ENCODE measurements around the gene DPYSL5.

DPYSL5 gene

DNA sequence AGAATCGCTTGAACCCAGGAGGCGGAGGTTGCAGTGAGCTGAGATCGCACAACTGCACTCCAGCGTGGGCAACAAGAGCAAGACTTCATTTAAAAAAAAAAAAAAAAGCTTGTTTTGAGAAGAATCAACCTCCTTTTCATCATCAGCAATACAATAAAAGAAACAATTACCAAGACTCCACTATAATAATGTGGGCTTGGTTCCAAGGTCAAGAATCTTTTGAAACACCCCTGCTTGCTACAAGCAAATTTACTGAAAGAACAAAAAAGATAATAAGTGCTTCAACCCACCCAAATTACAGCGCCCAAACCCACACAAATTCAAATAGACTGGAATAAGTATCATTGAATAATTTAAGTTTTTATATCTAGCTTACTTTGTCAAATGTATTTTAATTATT is 88.9 kb downstream of the DPYSL5 start:
- DNase-seq, result no peak

DNA sequence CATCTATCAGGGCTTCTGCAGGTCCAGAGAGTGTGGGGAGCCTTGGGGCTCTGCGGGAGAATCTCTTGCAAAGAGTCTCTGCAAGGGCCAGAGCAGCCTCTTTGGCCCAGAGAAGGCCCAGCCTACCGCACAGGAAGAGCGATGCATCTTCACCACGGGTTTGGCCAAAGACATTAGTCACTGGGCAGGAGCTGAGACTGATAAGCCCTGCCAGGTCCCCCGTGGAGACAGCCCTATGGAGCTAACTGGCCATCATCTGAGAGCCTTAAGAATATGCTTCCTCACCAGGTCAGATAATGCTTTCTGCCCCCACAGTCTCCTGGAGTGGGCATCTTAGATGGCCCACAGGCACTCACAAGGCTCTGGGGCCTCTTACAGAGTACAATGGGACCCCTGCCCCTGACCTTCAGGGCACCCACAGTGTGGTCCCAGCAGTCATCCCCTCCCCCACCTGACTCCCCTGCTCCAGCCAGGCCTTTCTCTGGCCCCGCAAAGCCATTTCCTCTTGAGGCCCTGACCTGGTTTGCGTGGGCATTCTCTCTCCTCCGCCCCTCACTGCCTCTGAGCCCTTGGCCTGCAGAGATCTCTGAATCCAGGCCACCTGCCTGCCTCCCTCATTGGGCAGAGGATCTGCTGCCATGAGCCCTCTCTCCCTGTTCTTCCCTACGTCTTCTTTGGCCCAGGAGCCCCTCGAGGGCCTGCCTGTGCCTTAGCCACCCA is 90.6 kb downstream of the DPYSL5 start:
- DNase-seq, result no peak

DNA sequence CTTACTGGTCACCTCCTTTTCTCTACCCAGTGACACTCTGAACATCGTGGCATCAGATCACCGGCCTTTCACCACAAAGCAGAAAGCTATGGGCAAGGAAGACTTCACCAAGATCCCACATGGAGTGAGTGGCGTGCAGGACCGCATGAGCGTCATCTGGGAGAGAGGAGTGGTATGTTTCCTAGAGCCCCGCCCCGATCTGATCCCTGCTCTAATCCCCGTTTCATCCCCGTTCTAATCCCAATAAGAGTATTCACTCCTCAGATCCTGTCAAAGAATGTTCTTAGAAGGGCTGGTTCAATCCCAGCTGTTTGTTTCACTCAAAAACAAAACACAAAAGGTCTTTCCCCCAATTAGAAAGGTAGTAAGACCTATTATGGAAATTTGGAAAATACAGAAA is 92.1 kb downstream of the DPYSL5 start:
- no peak for DNase-seq

DNA sequence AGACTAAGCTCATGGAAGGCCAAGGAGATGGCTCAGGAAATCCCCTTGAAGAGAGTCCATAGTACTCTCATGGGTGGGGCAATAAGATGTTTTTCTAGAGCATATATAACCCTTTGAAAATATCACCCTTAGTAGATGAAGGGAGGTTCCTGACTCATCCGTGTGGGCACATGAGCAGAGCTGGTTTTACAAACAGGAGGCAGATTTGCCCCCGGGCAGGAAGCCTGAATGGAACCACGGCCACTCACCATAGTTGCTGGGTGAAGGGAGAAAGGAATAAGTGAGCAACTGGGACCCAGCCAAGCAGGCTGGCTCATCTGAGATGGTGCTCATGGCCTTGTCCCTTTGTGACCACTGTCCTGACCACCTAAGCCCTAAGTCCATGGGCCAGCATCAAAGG is 93.6 kb downstream of the DPYSL5 start:
- no peak for DNase-seq

DNA sequence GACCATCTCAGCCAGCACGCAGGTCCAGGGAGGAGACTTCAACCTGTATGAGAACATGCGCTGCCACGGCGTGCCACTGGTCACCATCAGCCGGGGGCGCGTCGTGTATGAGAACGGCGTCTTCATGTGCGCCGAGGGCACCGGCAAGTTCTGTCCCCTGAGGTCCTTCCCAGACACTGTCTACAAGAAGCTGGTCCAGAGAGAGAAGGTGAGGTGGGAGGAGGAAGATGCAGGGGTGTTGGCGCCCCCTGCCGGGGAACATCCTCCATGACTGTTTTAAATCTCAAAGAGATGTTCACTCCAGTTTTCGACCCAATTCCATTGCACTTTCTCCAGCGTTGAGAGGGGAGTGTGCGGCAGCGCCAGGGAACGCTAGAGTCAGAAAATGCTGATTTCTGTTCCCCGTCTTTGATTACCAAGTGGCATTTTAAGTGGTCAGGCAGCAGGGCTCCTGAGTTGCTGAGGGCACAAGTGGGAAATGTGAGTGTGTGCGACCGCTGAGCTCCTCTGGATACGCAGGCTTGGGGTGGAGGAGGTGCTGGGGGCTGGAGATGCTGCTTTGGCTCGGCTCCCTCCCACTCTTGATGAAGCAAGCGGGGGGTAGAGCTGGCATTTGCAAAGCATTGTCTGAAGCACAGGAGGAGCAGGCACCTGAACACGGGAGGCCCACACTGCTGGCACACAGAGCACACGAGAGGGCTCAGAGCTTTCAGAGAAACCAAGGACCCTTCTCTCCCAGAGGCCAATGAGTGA is 94.8 kb downstream of the DPYSL5 start:
- DNase-seq, result peak; percentile 35

GRCh38 chr2:26945991-26946750 is 98.2 kb downstream of the DPYSL5 start:
- no peak for DNase-seq

DNA sequence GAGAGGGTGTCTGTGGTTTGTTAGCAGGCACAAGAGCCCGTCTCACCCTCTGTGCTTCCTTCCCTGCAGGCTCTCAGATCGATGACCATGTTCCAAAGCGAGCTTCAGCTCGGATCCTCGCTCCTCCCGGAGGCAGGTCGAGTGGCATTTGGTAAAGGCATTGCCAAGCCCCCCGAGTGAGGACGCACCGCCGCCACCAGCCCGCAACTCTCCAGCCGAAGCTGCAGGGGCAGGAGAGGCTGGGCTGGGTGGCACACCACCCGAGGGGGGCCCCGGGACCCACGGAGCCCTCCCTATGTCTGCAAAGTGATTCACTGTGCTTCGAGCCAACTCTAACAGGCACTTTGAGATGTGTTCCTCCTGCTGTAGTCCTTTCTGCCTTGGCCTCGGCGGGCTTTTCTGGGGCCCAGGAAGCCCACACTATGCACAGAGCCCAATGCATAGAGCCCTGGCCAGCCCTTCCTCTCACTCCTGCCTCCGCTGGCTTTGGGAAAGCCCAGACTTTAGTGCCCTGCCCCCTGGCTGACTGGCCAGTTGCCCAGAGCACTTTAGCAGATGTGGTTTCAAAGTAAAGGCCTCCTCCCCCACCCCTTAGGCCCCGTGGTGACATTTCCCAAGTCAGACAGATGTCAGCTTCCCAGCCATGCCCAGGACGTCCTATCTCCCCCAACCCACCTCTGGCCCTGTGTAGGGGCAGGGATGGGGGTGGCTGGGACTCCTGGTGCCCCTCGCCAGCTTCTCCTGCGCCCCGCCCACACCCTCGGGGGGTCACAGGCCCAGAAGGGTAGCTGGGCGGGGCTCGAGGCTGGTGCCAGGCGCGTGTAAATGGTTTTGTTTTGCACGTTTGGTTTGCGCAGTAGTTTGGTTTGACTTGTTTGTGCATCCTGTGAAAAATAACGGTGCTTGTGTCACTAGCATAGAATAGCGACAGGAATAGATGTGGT is 99.2 kb downstream of the DPYSL5 start:
- no peak for DNase-seq

DNA sequence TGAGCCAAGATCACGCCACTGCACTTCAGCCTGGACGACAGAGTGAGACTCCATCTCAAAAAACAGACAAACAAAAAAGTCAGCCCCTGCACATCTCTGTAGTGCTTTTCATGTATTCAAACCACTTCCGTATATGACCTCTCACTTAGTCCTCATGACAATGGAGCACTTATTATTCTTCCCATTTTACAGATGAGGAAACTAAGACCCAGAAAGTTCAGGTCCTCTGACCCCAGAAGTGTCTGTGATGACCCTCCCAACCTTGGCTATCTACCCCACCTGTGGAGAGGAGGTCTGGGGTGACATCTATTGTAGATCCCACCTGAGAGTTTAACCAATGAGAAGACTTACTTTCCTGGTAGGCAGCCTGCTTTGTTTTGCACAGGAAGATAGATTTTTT is 100.9 kb downstream of the DPYSL5 start:
- no peak for DNase-seq

DNA sequence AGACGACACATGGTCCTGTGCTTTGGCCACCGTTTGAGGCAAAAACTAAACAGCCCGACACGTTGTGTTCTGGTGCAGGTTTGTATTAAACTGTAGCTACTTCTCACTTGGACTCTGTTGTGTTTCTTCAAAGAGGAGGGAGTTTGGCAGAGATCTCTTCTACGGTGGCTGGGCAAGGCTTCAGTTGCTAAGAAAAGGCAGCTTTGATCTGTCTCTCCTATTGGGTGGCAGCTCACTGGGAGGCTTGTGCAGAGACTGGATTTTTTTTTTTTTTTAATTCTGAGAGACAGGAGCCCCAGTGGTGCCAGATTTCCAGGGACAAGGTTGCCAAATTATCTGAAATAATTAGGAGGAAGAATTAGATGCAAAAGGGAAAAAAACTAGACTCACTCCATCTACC is 102.3 kb downstream of the DPYSL5 start:
- DNase-seq, result no peak

DNA sequence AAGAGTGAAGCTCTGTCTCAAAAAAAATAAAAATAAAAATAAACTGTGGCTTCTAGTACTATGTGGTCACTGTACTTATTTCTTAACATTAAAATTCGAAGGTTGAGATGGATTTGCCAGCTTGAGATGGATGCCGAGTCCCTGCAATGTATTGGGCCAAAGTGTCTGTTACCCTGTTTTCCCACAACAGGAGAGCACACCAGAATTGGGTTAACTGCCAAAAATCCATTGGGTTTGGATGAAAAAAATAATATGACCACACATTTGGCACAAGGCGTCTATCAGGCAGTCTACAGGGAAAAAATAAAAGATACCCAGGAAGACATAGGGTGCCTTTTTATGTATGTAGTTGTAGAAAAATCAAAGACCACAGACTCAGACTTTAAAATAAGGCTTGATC is 103.3 kb downstream of the DPYSL5 start:
- DNase-seq, result no peak

- no peak for DNase-seq
Observed at GRCh38 chr2:26952374-26952773, 104.4 kb downstream of the DPYSL5 start.

GRCh38 chr2:26954135-26954534 is 106.2 kb downstream of the DPYSL5 start:
- no peak for DNase-seq

DNA sequence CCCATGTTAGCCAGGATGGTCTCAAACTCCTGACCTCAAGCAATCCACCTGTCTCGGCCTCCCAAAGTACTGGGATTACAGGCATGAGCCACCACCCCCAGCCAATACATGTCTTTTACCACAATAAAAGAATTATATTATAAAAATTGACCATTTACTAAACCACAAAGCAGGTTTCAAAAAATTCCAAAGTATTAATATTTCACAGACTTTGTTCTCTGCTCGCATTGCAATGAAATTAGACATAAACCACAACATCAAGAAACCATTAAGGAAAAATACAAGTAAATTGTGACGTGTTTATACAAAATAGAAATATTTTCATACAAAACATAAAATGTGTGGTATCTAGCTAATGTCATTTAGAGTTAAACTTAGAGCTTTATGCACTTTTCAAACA is 109.1 kb downstream of the DPYSL5 start:
- no peak for DNase-seq

DNA sequence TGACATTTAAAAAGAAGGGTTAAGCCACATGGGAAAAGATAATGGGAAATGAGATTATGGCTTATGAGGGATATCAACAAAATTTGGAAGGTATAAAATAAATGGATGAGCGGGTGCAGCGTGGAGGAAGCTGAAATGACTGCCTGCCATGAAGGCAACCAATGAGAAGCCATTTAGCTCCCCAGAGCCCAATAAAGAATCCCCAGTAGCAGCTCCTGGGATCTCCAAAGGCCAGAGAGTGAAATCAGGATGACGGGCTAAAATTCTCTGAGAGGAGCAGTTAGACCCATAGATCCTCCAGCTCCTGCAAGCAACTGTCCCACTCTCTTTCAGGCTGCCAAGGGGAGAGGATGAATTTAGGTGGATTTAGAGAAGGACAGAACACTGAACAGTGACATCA is 109.6 kb downstream of the DPYSL5 start:
- no peak for DNase-seq

DNA sequence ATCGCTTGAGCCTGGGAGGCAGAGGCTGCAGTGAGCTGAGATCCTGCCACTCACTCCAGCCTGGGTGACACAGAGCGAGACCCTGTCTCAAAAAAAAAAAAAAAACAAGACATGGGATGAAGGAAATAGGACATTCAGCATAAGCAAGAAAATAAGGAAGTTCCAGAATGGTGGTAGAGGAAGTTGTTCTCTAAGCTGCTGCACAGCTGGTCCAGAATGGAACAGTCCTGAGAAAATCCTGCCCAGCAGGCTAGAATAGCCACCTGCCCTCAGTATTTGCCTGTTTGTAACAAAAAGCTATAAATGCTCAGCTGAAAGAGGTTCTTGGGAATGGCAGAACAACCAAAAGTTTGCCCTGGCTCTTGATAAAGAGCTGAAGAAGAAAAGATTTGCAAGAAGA is 111.4 kb downstream of the DPYSL5 start:
- no peak for DNase-seq

DNA sequence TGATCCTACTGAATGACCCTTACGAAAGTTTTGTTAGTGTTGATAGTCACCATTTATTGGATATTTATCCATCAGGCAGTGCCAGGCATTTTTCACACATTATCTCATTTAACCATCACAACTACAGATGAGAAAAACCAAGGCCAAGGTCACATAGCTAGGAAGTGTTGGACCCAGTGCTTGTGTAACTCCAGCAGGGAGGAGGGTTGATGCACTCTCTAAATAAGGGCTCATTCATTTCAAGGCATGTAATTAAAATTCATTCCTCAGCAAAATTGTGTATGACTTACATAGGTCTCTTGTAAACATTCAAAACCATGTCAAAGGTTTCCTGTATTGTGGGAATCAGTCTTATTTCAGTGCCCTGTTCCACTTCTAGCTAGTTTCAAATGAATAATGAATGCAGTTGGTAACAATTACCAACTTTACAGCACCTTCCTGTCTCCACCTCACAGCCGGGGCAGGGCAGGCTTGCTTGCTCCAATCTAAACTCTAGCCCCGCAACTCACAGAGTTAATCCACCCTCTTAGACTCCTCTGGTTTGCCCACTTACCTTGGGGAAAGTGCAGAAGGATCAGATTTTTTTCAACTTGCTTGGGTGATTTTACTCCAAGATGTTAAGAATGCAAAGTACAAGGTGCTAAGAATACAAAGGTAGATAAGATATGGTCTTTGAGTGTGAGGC is 116.7 kb downstream of the DPYSL5 start:
- no peak for DNase-seq

- no peak for DNase-seq
Observed at GRCh38 chr2:26968001-26968400, 120.1 kb downstream of the DPYSL5 start.

- DNase-seq, result no peak
Observed at GRCh38 chr2:26969077-26969844, 121.3 kb downstream of the DPYSL5 start.

DNA sequence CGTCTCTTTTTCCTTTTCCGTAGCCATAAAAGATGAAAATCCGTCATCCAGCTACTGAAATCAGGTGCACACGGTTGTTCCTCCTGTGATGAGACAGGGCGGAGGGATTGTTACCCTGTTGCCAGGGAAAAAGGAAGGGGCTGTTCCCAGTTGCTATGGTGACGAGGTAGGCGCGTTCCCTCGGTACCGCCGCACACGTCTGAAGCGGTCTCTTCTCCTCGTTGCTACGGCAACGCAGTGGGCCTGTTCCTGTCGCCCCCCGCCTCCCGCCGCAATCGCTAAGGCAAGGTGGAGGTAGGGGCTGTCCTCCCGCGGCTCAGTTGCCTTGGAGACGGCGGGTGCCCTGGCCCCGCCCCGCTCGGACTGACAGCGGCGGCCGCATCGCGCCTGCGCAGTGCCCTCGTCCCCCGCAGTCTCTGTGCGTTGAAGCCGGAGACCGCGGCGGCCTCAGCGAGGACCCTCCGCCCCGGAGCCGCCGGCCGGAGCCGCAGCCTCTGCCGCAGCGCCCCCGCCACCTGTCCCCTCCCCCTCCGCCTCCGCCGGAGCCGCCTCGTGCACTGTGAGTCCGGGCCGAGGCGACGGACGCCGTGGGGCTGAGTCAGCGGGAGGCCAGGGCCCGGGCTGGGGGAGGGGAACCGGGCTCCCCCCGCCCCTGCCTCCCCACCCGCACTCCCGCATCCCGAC is 122.5 kb downstream of the DPYSL5 start, which contains the start of gene MAPRE3:
Gene MAPRE3 (plus strand): TSS at position 394 of the 684 bp plus-strand sequence. CDS start 51,582 bp downstream, outside the sequence.
- peak; percentile 66 for DNase-seq

DNA sequence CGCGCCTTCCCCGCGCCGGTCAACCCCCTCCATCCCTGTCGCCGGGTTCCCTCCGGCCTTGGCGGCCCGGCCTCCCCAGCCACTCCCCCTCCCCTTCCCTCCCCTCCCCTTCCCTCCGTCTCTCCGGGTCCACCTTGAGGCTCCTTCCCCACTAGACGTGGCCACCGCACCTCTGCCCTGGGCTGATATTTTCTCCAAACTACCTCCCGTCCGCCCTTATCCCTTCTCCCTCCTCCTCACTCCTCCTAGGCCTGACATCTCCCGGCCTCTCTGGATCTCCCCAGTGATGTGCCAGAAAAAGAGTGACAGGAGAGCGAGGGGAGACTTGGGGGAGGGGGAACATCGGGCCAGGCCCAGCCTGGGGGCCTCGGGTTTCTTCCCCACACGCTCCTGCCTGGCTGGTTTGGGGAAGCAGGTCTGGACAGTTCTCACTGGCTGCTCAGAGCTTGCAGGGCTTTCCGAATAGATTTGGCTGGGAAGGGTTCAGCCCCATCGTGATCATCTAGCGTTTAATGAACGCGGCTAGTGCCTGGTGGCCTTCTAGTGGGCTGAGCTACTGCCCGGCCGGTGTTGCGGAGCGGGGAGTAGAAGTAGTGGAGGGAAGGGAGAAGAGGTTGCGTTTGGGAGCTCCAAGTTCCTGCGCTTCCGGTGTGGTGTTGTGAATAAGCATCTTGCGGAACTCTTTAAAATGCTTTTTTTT is 123.1 kb downstream of the DPYSL5 start:
- no peak for DNase-seq
